HG02938 (cell line): Measurements from ENCODE around the gene KCNQ1OT1.

Experiments
- ATAC-seq: cut with Tn5 transposase; IDR thresholded peaks from one replicate; pipeline ENCODE4 v1.9.1; 2021; ENCODE audit warnings: mild to moderate bottlenecking, moderate library complexity; ENCODE audit not compliant: unreplicated experiment

Gene KCNQ1OT1

GRCh38 chr11:2699531-2700414 lies at the start of gene KCNQ1OT1:
TSS of gene KCNQ1OT1 (minus strand) at chr11:2699994.
- peak; percentile 85 for ATAC-seq

GRCh38 chr11:2748814-2749554 lies 49.2 kb upstream of the KCNQ1OT1 start:
- no peak for ATAC-seq

- ATAC-seq = no peak
These were observed 48.4 kb upstream of the KCNQ1OT1 start for GRCh38 chr11:2748061-2748813.

GRCh38 chr11:2747248-2748027 lies 47.6 kb upstream of the KCNQ1OT1 start:
- no peak for ATAC-seq

GRCh38 chr11:2746401-2747247 lies 46.8 kb upstream of the KCNQ1OT1 start:
- ATAC-seq = no peak

GRCh38 chr11:2745511-2745910 lies 45.7 kb upstream of the KCNQ1OT1 start:
- ATAC-seq = no peak

GRCh38 chr11:2744166-2744565 lies 44.4 kb upstream of the KCNQ1OT1 start:
- no peak for ATAC-seq

GRCh38 chr11:2743427-2744110 lies 43.8 kb upstream of the KCNQ1OT1 start:
- ATAC-seq = no peak

GRCh38 chr11:2742611-2743426 lies 43.0 kb upstream of the KCNQ1OT1 start:
- no peak for ATAC-seq

- ATAC-seq = no peak
These were observed 42.4 kb upstream of the KCNQ1OT1 start for GRCh38 chr11:2742201-2742600.

- no peak for ATAC-seq
These were observed 41.8 kb upstream of the KCNQ1OT1 start for GRCh38 chr11:2741377-2742131.

GRCh38 chr11:2741006-2741376 lies 41.2 kb upstream of the KCNQ1OT1 start:
- no peak for ATAC-seq

GRCh38 chr11:2740275-2740940 lies 40.6 kb upstream of the KCNQ1OT1 start:
- no peak for ATAC-seq

- ATAC-seq = no peak
These were observed 39.9 kb upstream of the KCNQ1OT1 start for GRCh38 chr11:2739531-2740274.

- ATAC-seq = no peak
These were observed 39.0 kb upstream of the KCNQ1OT1 start for GRCh38 chr11:2738551-2739431.
